OCI-LY1 (cell line): ENCODE measurements around the gene EYA3.

Experiments used
- H2AFZ ChIP-seq: fragments of 200-600 bp; sonication (generic), shearing (Covaris generic); 2 replicates; pipeline ENCODE4 v1.6.0; 2014; ENCODE audit warnings: antibody characterized with exemption, mild to moderate bottlenecking, low read length
- H3F3A ChIP-seq: fragments of 200-600 bp; sonication (generic), shearing (Covaris generic); 2 replicates; pipeline ENCODE4 v1.6.0; 2014; ENCODE audit warnings: mild to moderate bottlenecking, antibody characterized with exemption, low read length, moderate library complexity; ENCODE audit not compliant: insufficient read depth
- H3K27ac ChIP-seq: fragments of 200-600 bp; sonication (generic); 2 replicates; pipeline ENCODE4 v1.5.1; 2014; ENCODE audit warnings: low read length, mixed run types, mild to moderate bottlenecking, low read depth; ENCODE audit not compliant: poor library complexity, severe bottlenecking
- H3K27me3 ChIP-seq: fragments of 200-600 bp; sonication (generic); 2 replicates; pipeline ENCODE4 v1.6.0; 2014; ENCODE audit warnings: antibody characterized with exemption, mild to moderate bottlenecking, low read length, moderate library complexity; ENCODE audit not compliant: insufficient read depth
- H3K36me3 ChIP-seq: fragments of 200-600 bp; sonication (generic); 2 replicates; pipeline ENCODE4 v1.6.1; 2014; ENCODE audit warnings: mild to moderate bottlenecking, antibody characterized with exemption, low read length, moderate library complexity, mixed read lengths; ENCODE audit not compliant: insufficient read depth
- H3K4me1 ChIP-seq: fragments of 200-600 bp; sonication (generic); 2 replicates; pipeline ENCODE4 v1.5.1; 2014; ENCODE audit warnings: mild to moderate bottlenecking, low read length, moderate library complexity; ENCODE audit not compliant: insufficient read depth, severe bottlenecking
- H3K4me2 ChIP-seq: fragments of 200-600 bp; sonication (generic), shearing (Covaris generic); 2 replicates; pipeline ENCODE4 v1.6.1; 2014; ENCODE audit warnings: low read length
- H3K4me3 ChIP-seq: fragments of 200-600 bp; sonication (generic); 2 replicates; pipeline ENCODE4 v1.5.1; 2014; ENCODE audit warnings: low read length, low read depth, mild to moderate bottlenecking, mixed read lengths; ENCODE audit not compliant: poor library complexity, severe bottlenecking
- H3K79me2 ChIP-seq: fragments of 200-600 bp; shearing (Covaris generic); 2 replicates; pipeline ENCODE4 v1.6.1; 2016; ENCODE audit warnings: mixed run types, low read length, mixed read lengths; ENCODE audit not compliant: insufficient read depth
- H3K9ac ChIP-seq: fragments of 200-600 bp; sonication (generic), shearing (Covaris generic); 2 replicates; pipeline ENCODE4 v1.6.1; 2014; ENCODE audit warnings: mild to moderate bottlenecking, low read length, mixed read lengths
- H3K9me2 ChIP-seq: fragments of 200-600 bp; sonication (generic), shearing (Covaris generic); 2 replicates; pipeline ENCODE4 v1.6.1; 2014; ENCODE audit warnings: low read depth, mild to moderate bottlenecking, low read length, mixed read lengths
- H3K9me3 ChIP-seq: fragments of 200-600 bp; shearing (Covaris generic); 2 replicates; pipeline ENCODE4 v1.6.1; 2014; ENCODE audit warnings: low read length, mixed read lengths
- H4K20me1 ChIP-seq: fragments of 200-600 bp; sonication (generic), shearing (Covaris generic); 2 replicates; pipeline ENCODE4 v1.6.0; 2016; ENCODE audit warnings: mild to moderate bottlenecking, low read length; ENCODE audit not compliant: insufficient read depth
- EZH2 ChIP-seq: fragments of 200-600 bp; sonication (generic), shearing (Covaris generic); IDR thresholded peaks from 2 replicates; pipeline ENCODE4 v1.8.0; 2017; ENCODE audit warnings: borderline replicate concordance, mixed run types, mild to moderate bottlenecking, antibody characterized with exemption, low read length, moderate library complexity, mixed read lengths
- TF ChIP-seq, protein P1 (sequence below): fragments of 200-600 bp; sonication (generic), shearing (Covaris generic); IDR thresholded peaks from 2 replicates; pipeline ENCODE4 v1.5.1; 2017; ENCODE audit warnings: mild to moderate bottlenecking, antibody characterized with exemption, low read length, moderate library complexity, mixed read lengths

EYA3 gene

DNA sequence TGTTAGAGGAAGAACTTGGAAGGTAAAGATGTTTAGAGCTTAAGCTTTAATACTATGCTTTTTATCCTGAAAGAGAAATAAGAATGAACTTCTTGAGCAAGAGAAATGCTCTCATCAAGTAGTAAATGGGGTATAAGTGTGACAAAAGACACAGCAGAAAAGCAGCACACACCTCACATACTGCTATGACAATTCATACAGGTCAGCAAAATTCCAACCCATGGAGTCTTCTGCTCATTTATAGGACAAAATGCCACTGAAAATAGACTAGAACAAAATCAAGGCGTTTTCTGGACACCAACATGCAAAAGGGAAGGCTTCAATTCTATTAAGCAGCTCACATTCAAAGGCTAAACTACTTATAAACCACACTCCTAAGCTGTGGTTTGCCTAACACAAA, 61.2 kb downstream of the EYA3 start:
- H3K9me2 ChIP-seq, result no peaks in the 10 kb centered on the region
- no peaks in the 10 kb centered on the region for H3K4me1 ChIP-seq
- TF ChIP-seq, protein P1, sequence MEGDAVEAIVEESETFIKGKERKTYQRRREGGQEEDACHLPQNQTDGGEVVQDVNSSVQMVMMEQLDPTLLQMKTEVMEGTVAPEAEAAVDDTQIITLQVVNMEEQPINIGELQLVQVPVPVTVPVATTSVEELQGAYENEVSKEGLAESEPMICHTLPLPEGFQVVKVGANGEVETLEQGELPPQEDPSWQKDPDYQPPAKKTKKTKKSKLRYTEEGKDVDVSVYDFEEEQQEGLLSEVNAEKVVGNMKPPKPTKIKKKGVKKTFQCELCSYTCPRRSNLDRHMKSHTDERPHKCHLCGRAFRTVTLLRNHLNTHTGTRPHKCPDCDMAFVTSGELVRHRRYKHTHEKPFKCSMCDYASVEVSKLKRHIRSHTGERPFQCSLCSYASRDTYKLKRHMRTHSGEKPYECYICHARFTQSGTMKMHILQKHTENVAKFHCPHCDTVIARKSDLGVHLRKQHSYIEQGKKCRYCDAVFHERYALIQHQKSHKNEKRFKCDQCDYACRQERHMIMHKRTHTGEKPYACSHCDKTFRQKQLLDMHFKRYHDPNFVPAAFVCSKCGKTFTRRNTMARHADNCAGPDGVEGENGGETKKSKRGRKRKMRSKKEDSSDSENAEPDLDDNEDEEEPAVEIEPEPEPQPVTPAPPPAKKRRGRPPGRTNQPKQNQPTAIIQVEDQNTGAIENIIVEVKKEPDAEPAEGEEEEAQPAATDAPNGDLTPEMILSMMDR, result no peak
- no peak for TF ChIP-seq EZH2
- H3K4me2 ChIP-seq, result no peak overlapping the region
- H3K4me3 ChIP-seq, result no peak overlapping the region
- H3F3A ChIP-seq, result no peaks in the 10 kb centered on the region; the same call in 1 of the 2 replicates
- no peak overlapping the region for H3K9ac ChIP-seq
- no peak overlapping the region for H2AFZ ChIP-seq
- H3K27ac ChIP-seq, result no peak overlapping the region
- peaks cover 33% of the 10 kb centered on the region for H3K36me3 ChIP-seq
- H4K20me1 ChIP-seq, result no peaks in the 10 kb centered on the region
- no peaks in the 10 kb centered on the region for H3K27me3 ChIP-seq
- H3K9me3 ChIP-seq, result no peaks in the 10 kb centered on the region
- H3K79me2 ChIP-seq, result no peaks in the 10 kb centered on the region

DNA sequence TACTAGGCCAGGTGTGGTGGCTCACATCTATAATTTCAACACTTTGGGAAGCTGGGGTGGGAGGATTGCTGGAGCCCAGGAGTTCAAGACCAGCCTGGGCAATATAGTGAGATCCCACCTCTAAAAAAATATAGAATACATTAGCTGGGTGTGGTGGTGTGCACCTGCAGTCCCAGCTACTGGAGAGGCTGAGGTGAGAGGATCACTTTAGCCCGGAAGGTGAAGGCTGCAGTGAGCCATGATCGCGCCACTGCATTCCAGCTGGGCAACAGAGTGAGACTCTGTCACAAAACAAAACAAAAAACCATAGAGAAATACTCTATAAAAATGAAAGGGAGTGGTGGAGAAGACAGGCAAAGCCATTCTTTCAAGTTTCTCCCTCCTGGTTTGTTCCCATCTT, 62.1 kb downstream of the EYA3 start:
- no peaks in the 10 kb centered on the region for H3K4me1 ChIP-seq
- H3K4me2 ChIP-seq, result no peak overlapping the region
- no peaks in the 10 kb centered on the region for H3K27me3 ChIP-seq
- TF ChIP-seq EZH2, result no peak
- TF ChIP-seq, protein P1, result no peak
- no peaks in the 10 kb centered on the region; the same call in 1 of the 2 replicates for H3F3A ChIP-seq
- no peak overlapping the region for H2AFZ ChIP-seq
- no peaks in the 10 kb centered on the region for H3K9me2 ChIP-seq
- no peaks in the 10 kb centered on the region for H3K79me2 ChIP-seq
- H3K9ac ChIP-seq, result no peak overlapping the region
- H3K9me3 ChIP-seq, result no peaks in the 10 kb centered on the region
- peaks cover 32% of the 10 kb centered on the region for H3K36me3 ChIP-seq
- no peaks in the 10 kb centered on the region for H4K20me1 ChIP-seq
- H3K27ac ChIP-seq, result no peak overlapping the region
- no peak overlapping the region for H3K4me3 ChIP-seq

DNA sequence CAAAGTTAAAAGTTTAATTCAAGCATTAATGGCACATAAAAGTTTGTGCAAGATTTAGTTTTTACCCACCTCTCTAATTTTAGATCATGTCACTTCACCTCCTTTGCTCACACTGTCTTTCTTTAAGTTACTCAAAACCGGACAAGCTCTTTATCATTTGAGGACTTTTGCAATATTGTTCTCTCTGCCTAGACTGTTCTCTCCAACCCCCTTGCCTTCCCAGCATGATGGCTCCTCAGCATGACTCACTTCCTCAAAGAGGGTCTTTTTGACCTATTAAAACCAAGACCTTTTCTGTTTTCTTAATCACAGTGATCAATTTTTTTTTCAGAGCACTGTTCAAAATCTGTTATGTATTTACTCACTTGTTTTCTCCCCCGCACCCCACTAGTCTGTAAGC, 67.3 kb downstream of the EYA3 start:
- Histone ChIP-seq H3K4me1 (no peaks in the 10 kb centered on the region), H3K4me3 (no peak overlapping the region), H3K9ac (no peak overlapping the region), H2AFZ (no peak overlapping the region), H4K20me1 (no peaks in the 10 kb centered on the region), H3K9me3 (no peaks in the 10 kb centered on the region), H3F3A (no peaks in the 10 kb centered on the region), H3K4me2 (no peak overlapping the region), H3K27ac (no peak overlapping the region), H3K36me3 (peaks cover 51% of the 10 kb centered on the region), H3K27me3 (no peaks in the 10 kb centered on the region), H3K9me2 (no peaks in the 10 kb centered on the region), H3K79me2 (no peaks in the 10 kb centered on the region)
- TF ChIP-seq, protein P1, result no peak
- no peak for TF ChIP-seq EZH2
